ENCODE data around the gene TSPAN2.

DNA sequence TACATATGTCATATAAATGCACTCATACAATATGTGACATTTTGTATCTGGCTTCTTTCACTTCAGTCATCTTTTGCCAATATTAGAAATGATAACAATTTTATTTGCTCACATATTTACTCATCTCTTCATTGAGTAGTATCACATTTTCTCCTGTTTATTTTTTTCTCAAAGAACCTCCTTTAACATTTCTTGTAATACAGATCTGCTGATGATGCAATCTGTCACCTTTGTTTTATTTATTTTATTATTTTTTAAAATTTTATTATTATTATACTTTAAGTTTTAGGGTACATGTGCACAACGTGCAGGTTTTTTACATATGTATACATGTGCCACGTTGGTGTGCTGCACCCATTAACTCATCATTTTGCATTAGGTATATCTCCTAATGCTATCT, 75.5 kb downstream of the TSPAN2 start:
- TF ChIP-seq EZH2phosphoT487 (IDR thresholded peaks at IDR 0.05; ENCODE audit: low read length) = no peak
- TF ChIP-seq, protein P1, sequence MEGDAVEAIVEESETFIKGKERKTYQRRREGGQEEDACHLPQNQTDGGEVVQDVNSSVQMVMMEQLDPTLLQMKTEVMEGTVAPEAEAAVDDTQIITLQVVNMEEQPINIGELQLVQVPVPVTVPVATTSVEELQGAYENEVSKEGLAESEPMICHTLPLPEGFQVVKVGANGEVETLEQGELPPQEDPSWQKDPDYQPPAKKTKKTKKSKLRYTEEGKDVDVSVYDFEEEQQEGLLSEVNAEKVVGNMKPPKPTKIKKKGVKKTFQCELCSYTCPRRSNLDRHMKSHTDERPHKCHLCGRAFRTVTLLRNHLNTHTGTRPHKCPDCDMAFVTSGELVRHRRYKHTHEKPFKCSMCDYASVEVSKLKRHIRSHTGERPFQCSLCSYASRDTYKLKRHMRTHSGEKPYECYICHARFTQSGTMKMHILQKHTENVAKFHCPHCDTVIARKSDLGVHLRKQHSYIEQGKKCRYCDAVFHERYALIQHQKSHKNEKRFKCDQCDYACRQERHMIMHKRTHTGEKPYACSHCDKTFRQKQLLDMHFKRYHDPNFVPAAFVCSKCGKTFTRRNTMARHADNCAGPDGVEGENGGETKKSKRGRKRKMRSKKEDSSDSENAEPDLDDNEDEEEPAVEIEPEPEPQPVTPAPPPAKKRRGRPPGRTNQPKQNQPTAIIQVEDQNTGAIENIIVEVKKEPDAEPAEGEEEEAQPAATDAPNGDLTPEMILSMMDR (IDR thresholded peaks at IDR 0.05; ENCODE audit: low read length) = no peak
